ENCODE measurements around the gene GPC3.

GRCh38 chrX:133924548-133924947 is 60.8 kb downstream of the GPC3 start:
- no peak for TF ChIP-seq POLR2AphosphoS5 (IDR thresholded peaks at IDR 0.05)
- TF ChIP-seq, protein P1, sequence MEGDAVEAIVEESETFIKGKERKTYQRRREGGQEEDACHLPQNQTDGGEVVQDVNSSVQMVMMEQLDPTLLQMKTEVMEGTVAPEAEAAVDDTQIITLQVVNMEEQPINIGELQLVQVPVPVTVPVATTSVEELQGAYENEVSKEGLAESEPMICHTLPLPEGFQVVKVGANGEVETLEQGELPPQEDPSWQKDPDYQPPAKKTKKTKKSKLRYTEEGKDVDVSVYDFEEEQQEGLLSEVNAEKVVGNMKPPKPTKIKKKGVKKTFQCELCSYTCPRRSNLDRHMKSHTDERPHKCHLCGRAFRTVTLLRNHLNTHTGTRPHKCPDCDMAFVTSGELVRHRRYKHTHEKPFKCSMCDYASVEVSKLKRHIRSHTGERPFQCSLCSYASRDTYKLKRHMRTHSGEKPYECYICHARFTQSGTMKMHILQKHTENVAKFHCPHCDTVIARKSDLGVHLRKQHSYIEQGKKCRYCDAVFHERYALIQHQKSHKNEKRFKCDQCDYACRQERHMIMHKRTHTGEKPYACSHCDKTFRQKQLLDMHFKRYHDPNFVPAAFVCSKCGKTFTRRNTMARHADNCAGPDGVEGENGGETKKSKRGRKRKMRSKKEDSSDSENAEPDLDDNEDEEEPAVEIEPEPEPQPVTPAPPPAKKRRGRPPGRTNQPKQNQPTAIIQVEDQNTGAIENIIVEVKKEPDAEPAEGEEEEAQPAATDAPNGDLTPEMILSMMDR (IDR thresholded peaks at IDR 0.05): no peak
- no peak for TF ChIP-seq POLR2A (IDR thresholded peaks at IDR 0.05)
